ENCODE results near the gene MINDY4.

Gene MINDY4

DNA sequence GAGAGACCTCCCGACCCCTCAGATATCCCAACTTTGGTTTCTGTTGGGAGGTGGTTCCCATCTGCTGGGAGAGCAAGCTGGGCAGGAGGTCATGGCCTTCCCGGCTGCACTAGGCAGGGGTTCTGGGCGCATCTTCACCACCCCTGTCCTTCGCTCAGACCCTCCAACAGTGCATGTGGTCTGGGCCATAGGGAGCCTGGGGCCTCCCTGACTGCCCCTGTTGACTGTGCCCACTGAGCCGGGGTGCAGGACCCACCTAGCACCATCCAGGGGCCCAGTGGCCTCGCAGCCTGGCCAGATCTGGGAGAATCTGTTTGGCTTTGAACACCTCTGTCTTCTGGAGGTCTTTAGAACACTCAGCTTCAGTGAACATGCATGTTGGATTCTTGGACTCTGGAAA, 38.0 kb upstream of the MINDY4 start:
- no peak overlapping the region for H4K91ac ChIP-seq (ENCODE audit: low read depth, low read length, poor library complexity)
- no peaks in the 10 kb centered on the region for H3K4me1 ChIP-seq (ENCODE audit: control insufficient read depth in 2 of 2, insufficient read depth in 1 of 2, low read depth in 1 of 2, low read length in 2 of 2)
- H4K8ac ChIP-seq (ENCODE audit: low read depth, low read length) = no peak overlapping the region
- H3K14ac ChIP-seq (ENCODE audit: low read length) = no peak overlapping the region
- H2AFZ ChIP-seq (ENCODE audit: low read length) = no peak overlapping the region
- DNase-seq (ENCODE audit: low spot score) = no peak
- H3K4ac ChIP-seq (ENCODE audit: low read length) = no peak overlapping the region
- H3K9me3 ChIP-seq (replicated peaks in 1 of 2; ENCODE audit: control insufficient read depth in 2 of 2, insufficient read depth in 1 of 2, low read depth in 1 of 2, low read length in 2 of 2) = no peaks in the 10 kb centered on the region
- H2BK15ac ChIP-seq (ENCODE audit: low read length) = no peak overlapping the region
- H2BK12ac ChIP-seq (ENCODE audit: low read length) = no peak overlapping the region
- H3K4me2 ChIP-seq (ENCODE audit: insufficient read depth, low read length, poor library complexity, severe bottlenecking) = no peak overlapping the region
- no peak overlapping the region for H3K27ac ChIP-seq (replicated peaks; ENCODE audit: low read length)
- H3K9ac ChIP-seq (ENCODE audit: low read depth, low read length, poor library complexity) = no peak overlapping the region
- H3K18ac ChIP-seq (ENCODE audit: low read length) = peak overlapping the region; percentile 45
- no peak overlapping the region for H2BK120ac ChIP-seq (ENCODE audit: low read depth, low read length)
- WGBS, 2 donors (ENCODE audit: extremely low coverage in 2 of 2, insufficient read length in 2 of 2, insufficient replicate concordance in 1 of 2) = no CpG with 5 or more reads among the region's 6 CpGs
- no peak overlapping the region for H3K4me3 ChIP-seq (ENCODE audit: low read length in 2 of 2)
- H3K79me1 ChIP-seq (ENCODE audit: low read depth, low read length) = no peaks in the 10 kb centered on the region
- H3K23ac ChIP-seq (ENCODE audit: low read depth, low read length, poor library complexity) = peak overlapping the region; percentile 40
- peaks cover 0 to 24% (median 0%) of the 10 kb centered on the region in 3 experiments for H3K27me3 ChIP-seq (ENCODE audit: control insufficient read depth in 3 of 3, insufficient read depth in 3 of 3, low read depth in 1 of 3, low read length in 3 of 3)
- H2AK5ac ChIP-seq (ENCODE audit: low read depth, low read length) = peak overlapping the region; percentile 45
- no peak overlapping the region for H2BK5ac ChIP-seq (ENCODE audit: low read length)
- H3K36me3 ChIP-seq (replicated peaks in 1 of 2; ENCODE audit: control insufficient read depth in 2 of 2, insufficient read depth in 2 of 2, low read length in 2 of 2) = peaks cover 0 to 2% of the 10 kb centered on the region in 2 donors

DNA sequence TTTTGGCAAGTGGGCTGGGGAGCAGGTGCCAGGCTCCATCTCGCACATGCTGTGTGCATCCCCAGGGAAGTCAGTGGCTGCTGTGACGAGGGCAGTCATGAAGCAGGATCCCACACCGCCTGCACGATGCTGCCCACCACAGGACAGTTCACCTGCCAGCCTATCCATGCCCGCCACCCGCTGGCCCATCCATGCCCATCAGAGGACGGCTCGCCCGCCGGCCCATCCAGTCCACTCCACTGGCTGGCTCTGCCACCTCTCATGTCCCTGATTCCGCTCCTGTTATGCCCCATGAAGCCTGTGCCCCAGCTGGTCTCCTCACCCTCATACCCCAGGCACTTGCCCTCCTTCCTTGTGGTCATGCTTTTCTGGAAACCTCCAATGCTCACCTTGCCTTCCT, 37.5 kb upstream of the MINDY4 start:
- no peak overlapping the region for H4K91ac ChIP-seq (ENCODE audit: low read depth, low read length, poor library complexity)
- H2BK5ac ChIP-seq (ENCODE audit: low read length) = no peak overlapping the region
- no peak overlapping the region for H2AFZ ChIP-seq (ENCODE audit: low read length)
- H3K27me3 ChIP-seq (ENCODE audit: control insufficient read depth in 3 of 3, insufficient read depth in 3 of 3, low read depth in 1 of 3, low read length in 3 of 3) = peaks cover 0 to 21% (median 0%) of the 10 kb centered on the region in 3 experiments
- peaks cover 0 to 2% of the 10 kb centered on the region in 2 donors for H3K36me3 ChIP-seq (replicated peaks in 1 of 2; ENCODE audit: control insufficient read depth in 2 of 2, insufficient read depth in 2 of 2, low read length in 2 of 2)
- no peak overlapping the region for H3K27ac ChIP-seq (replicated peaks; ENCODE audit: low read length)
- no peak overlapping the region for H2BK15ac ChIP-seq (ENCODE audit: low read length)
- H3K4me3 ChIP-seq (ENCODE audit: low read length in 2 of 2) = no peak overlapping the region
- no peak overlapping the region for H3K4me2 ChIP-seq (ENCODE audit: insufficient read depth, low read length, poor library complexity, severe bottlenecking)
- H3K23ac ChIP-seq (ENCODE audit: low read depth, low read length, poor library complexity) = peak overlapping the region; percentile 26
- H3K9me3 ChIP-seq (replicated peaks in 1 of 2; ENCODE audit: control insufficient read depth in 2 of 2, insufficient read depth in 1 of 2, low read depth in 1 of 2, low read length in 2 of 2) = no peaks in the 10 kb centered on the region
- no peak overlapping the region for H3K14ac ChIP-seq (ENCODE audit: low read length)
- no peak for DNase-seq (ENCODE audit: low spot score)
- no peak overlapping the region for H3K4ac ChIP-seq (ENCODE audit: low read length)
- no peaks in the 10 kb centered on the region for H3K79me1 ChIP-seq (ENCODE audit: low read depth, low read length)
- no peaks in the 10 kb centered on the region for H3K4me1 ChIP-seq (ENCODE audit: control insufficient read depth in 2 of 2, insufficient read depth in 1 of 2, low read depth in 1 of 2, low read length in 2 of 2)
- no peak overlapping the region for H2AK5ac ChIP-seq (ENCODE audit: low read depth, low read length)
- no peak overlapping the region for H2BK120ac ChIP-seq (ENCODE audit: low read depth, low read length)
- WGBS, 2 donors (ENCODE audit: extremely low coverage in 2 of 2, insufficient read length in 2 of 2, insufficient replicate concordance in 1 of 2) = no CpG with 5 or more reads among the region's 11 CpGs
- peak overlapping the region; percentile 68 for H3K18ac ChIP-seq (ENCODE audit: low read length)
- H3K9ac ChIP-seq (ENCODE audit: low read depth, low read length, poor library complexity) = peak overlapping the region; percentile 45
- H4K8ac ChIP-seq (ENCODE audit: low read depth, low read length) = no peak overlapping the region
- H2BK12ac ChIP-seq (ENCODE audit: low read length) = no peak overlapping the region

DNA sequence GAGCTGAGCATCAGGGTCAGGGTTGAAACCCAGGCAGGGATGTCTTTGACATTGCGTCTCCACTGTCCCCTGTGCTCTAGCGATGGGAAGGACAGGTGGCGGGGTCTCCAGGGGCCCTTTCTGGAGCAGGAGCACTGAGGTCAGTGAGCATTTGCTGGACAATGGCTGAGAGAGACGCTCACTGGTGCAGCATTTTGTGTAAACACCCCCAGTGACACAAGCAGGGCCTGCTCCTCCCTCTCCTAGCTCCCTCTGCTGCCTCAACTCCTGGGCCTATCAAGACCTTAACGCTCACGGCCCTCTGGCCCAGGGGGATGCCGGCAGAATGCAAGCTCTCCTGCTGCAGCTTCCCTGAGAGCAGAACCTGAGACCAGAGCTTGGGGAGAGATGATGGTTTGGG, 36.7 kb upstream of the MINDY4 start:
- H3K27ac ChIP-seq (replicated peaks; ENCODE audit: low read length) = no peak overlapping the region
- no peaks in the 10 kb centered on the region for H3K4me1 ChIP-seq (ENCODE audit: control insufficient read depth in 2 of 2, insufficient read depth in 1 of 2, low read depth in 1 of 2, low read length in 2 of 2)
- H3K14ac ChIP-seq (ENCODE audit: low read length) = no peak overlapping the region
- no peak overlapping the region for H2BK120ac ChIP-seq (ENCODE audit: low read depth, low read length)
- no peak overlapping the region for H3K23ac ChIP-seq (ENCODE audit: low read depth, low read length, poor library complexity)
- H4K8ac ChIP-seq (ENCODE audit: low read depth, low read length) = no peak overlapping the region
- H3K4me3 ChIP-seq (ENCODE audit: low read length in 2 of 2) = no peak overlapping the region
- no peak overlapping the region for H3K9ac ChIP-seq (ENCODE audit: low read depth, low read length, poor library complexity)
- H3K36me3 ChIP-seq (replicated peaks in 1 of 2; ENCODE audit: control insufficient read depth in 2 of 2, insufficient read depth in 2 of 2, low read length in 2 of 2) = peaks cover 0 to 2% of the 10 kb centered on the region in 2 donors
- H4K91ac ChIP-seq (ENCODE audit: low read depth, low read length, poor library complexity) = no peak overlapping the region
- H2BK5ac ChIP-seq (ENCODE audit: low read length) = no peak overlapping the region
- H3K4ac ChIP-seq (ENCODE audit: low read length) = no peak overlapping the region
- no peak overlapping the region for H2BK15ac ChIP-seq (ENCODE audit: low read length)
- H3K18ac ChIP-seq (ENCODE audit: low read length) = no peak overlapping the region
- no peak overlapping the region for H2AFZ ChIP-seq (ENCODE audit: low read length)
- no peak overlapping the region for H2BK12ac ChIP-seq (ENCODE audit: low read length)
- no peaks in the 10 kb centered on the region for H3K9me3 ChIP-seq (replicated peaks in 1 of 2; ENCODE audit: control insufficient read depth in 2 of 2, insufficient read depth in 1 of 2, low read depth in 1 of 2, low read length in 2 of 2)
- H3K79me1 ChIP-seq (ENCODE audit: low read depth, low read length) = no peaks in the 10 kb centered on the region
- no CpG with 5 or more reads among the region's 7 CpGs for WGBS, 2 donors (ENCODE audit: extremely low coverage in 2 of 2, insufficient read length in 2 of 2, insufficient replicate concordance in 1 of 2)
- no peak overlapping the region for H2AK5ac ChIP-seq (ENCODE audit: low read depth, low read length)
- no peak for DNase-seq (ENCODE audit: low spot score)
- H3K4me2 ChIP-seq (ENCODE audit: insufficient read depth, low read length, poor library complexity, severe bottlenecking) = no peak overlapping the region
- peaks cover 0 to 15% (median 0%) of the 10 kb centered on the region in 3 experiments for H3K27me3 ChIP-seq (ENCODE audit: control insufficient read depth in 3 of 3, insufficient read depth in 3 of 3, low read depth in 1 of 3, low read length in 3 of 3)

DNA sequence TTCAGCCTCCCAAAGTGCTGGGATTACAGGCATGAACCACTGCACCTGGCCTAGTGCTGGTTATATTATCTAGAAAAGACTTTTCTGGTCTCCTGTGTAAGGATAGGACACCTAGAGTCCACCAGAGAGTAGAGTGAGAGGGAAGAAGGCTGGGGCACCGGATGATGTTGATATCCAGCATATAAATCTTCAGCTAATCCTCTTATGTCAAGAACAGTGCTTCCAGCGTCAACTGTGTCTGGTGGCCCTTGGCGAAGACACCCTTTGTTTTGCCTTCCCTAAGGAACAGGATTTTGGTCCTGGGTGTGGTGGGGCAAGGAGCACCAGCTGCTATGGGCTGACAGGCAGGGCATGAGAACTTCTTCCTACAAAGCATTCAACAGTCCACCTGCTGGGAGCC, 35.6 kb upstream of the MINDY4 start:
- no peak overlapping the region for H3K14ac ChIP-seq (ENCODE audit: low read length)

More for the DNA sequence above, 35.6 kb upstream of the MINDY4 start:
- no peak overlapping the region for H4K91ac ChIP-seq (ENCODE audit: low read depth, low read length, poor library complexity)
- no peak overlapping the region for H3K4ac ChIP-seq (ENCODE audit: low read length)
- no peak overlapping the region for H2BK12ac ChIP-seq (ENCODE audit: low read length)
- no peak overlapping the region for H3K18ac ChIP-seq (ENCODE audit: low read length)
- no peaks in the 10 kb centered on the region for H3K9me3 ChIP-seq (replicated peaks in 1 of 2; ENCODE audit: control insufficient read depth in 2 of 2, insufficient read depth in 1 of 2, low read depth in 1 of 2, low read length in 2 of 2)
- H3K9ac ChIP-seq (ENCODE audit: low read depth, low read length, poor library complexity) = no peak overlapping the region
- no CpG with 5 or more reads among the region's 3 CpGs for WGBS, 2 donors (ENCODE audit: extremely low coverage in 2 of 2, insufficient read length in 2 of 2, insufficient replicate concordance in 1 of 2)
- H3K36me3 ChIP-seq (replicated peaks in 1 of 2; ENCODE audit: control insufficient read depth in 2 of 2, insufficient read depth in 2 of 2, low read length in 2 of 2) = no peaks in the 10 kb centered on the region
- H2AFZ ChIP-seq (ENCODE audit: low read length) = no peak overlapping the region
- H2BK5ac ChIP-seq (ENCODE audit: low read length) = no peak overlapping the region
- H2BK15ac ChIP-seq (ENCODE audit: low read length) = no peak overlapping the region
- no peak overlapping the region for H2BK120ac ChIP-seq (ENCODE audit: low read depth, low read length)
- DNase-seq (ENCODE audit: low spot score) = no peak
- peaks cover 0 to 11% (median 0%) of the 10 kb centered on the region in 3 experiments for H3K27me3 ChIP-seq (ENCODE audit: control insufficient read depth in 3 of 3, insufficient read depth in 3 of 3, low read depth in 1 of 3, low read length in 3 of 3)
- no peak overlapping the region for H2AK5ac ChIP-seq (ENCODE audit: low read depth, low read length)
- H3K79me1 ChIP-seq (ENCODE audit: low read depth, low read length) = no peaks in the 10 kb centered on the region
- no peak overlapping the region for H4K8ac ChIP-seq (ENCODE audit: low read depth, low read length)
- H3K27ac ChIP-seq (replicated peaks; ENCODE audit: low read length) = no peak overlapping the region
- H3K4me3 ChIP-seq (ENCODE audit: low read length in 2 of 2) = no peak overlapping the region
- H3K4me1 ChIP-seq (ENCODE audit: control insufficient read depth in 2 of 2, insufficient read depth in 1 of 2, low read depth in 1 of 2, low read length in 2 of 2) = no peaks in the 10 kb centered on the region
- no peak overlapping the region for H3K23ac ChIP-seq (ENCODE audit: low read depth, low read length, poor library complexity)
- no peak overlapping the region for H3K4me2 ChIP-seq (ENCODE audit: insufficient read depth, low read length, poor library complexity, severe bottlenecking)
